Stimulated activated CD8-positive, alpha-beta memory T cell treated with anti-CD3 and anti-CD28 coated beads, Interleukin-7, amount 100 ng/mL, for 48 hours (primary cell): ENCODE measurements around the gene PRKCI.
"Not testable (repeated sequence)": the region's sequence is repeated elsewhere in the genome, so short reads cannot be mapped to it uniquely, and the experiment has no call there.

ENCODE experiments used
- DNase-seq, 2 donors: peaks; one replicate each; pipeline ENCODE4 v3.0.0-alpha.2; 2020; ENCODE audit warnings: low read depth in 1 of 2; ENCODE audit errors: extremely low read depth in 1 of 2

Gene PRKCI

GRCh38 chr3:170337420-170337819, 115.2 kb downstream of the PRKCI start:
- no peak for DNase-seq

GRCh38 chr3:170338690-170339340, 116.6 kb downstream of the PRKCI start:
- no peak for DNase-seq

GRCh38 chr3:170342273-170342672, 120.0 kb downstream of the PRKCI start:
- not testable (repeated sequence) for DNase-seq

- DNase-seq: not testable (repeated sequence)
Measured at GRCh38 chr3:170343859-170344258, 121.6 kb downstream of the PRKCI start.

- no peak for DNase-seq
Measured at GRCh38 chr3:170344971-170345370, 122.7 kb downstream of the PRKCI start.

- DNase-seq: no peak
Measured at GRCh38 chr3:170346481-170347392, 124.5 kb downstream of the PRKCI start.

GRCh38 chr3:170350515-170351413, 128.5 kb downstream of the PRKCI start:
- no peak for DNase-seq

GRCh38 chr3:170352936-170353335, 130.7 kb downstream of the PRKCI start:
- no peak for DNase-seq

- no peak for DNase-seq
Measured at GRCh38 chr3:170353485-170353884, 131.3 kb downstream of the PRKCI start.

GRCh38 chr3:170354760-170355159, 132.5 kb downstream of the PRKCI start:
- DNase-seq: no peak
